ENCODE measurements around the gene AFAP1. TPM values are rescaled to one million over a fixed set of nuclear protein-coding genes. Genes with fewer than 3 reads are reported as not detected.
A peak's percentile ranks its signal among the peaks of the same experiment; 100 is the strongest.

The AFAP1 gene
- total and polyA plus RNA-seq, 2 of the 8 experiments (the other 6 are each of a cell fraction or from before 2014, with no cell fraction given) = 3.6 to 18.2 TPM

DNA sequence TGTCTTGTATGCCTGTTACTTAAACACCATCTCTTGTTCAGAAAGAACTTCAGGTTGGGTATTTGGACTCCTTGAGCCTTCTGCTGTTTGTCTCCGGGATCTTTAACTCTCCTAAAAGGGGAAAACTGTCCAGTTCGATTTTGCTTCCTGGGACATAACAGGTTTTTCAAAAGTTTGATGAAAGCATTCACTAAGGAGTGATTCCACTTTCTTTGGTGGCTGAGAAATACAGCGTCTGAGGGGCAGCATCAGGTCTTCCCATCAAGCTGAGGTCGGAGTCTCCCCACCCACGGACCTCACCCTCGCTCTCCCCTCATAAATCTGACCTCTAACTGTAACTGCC is 1.4 kb downstream of the AFAP1 start:
- no peak overlapping the region for H3K23ac ChIP-seq (ENCODE audit: insufficient read length)
- H3K4me1 ChIP-seq (replicated peaks in 1 of 4; ENCODE audit: control insufficient read depth in 3 of 4, insufficient read depth in 4 of 4, low read length in 3 of 4) = peaks cover 8 to 24% (median 12%) of the 10 kb centered on the region in 4 experiments; a peak in 6 of 7 replicates
- no peak overlapping the region for H3K27ac ChIP-seq (ENCODE audit: low read depth, low read length)
- H2BK20ac ChIP-seq (ENCODE audit: low read length) = no peak overlapping the region
- no peak overlapping the region for H2AFZ ChIP-seq (ENCODE audit: low read length)
- no peak overlapping the region for H3K18ac ChIP-seq (ENCODE audit: extremely low read depth, low read length)
- H3K9me3 ChIP-seq (ENCODE audit: insufficient read depth in 2 of 2, low read depth in 1 of 2, low read length in 1 of 2) = no peaks in the 10 kb centered on the region
- H2AK5ac ChIP-seq (ENCODE audit: low read depth, low read length) = no peak overlapping the region
- H3K79me1 ChIP-seq (ENCODE audit: low read depth, low read length) = peaks cover 9% of the 10 kb centered on the region
- H4K91ac ChIP-seq (replicated peaks; ENCODE audit: insufficient read length, low read length) = no peak overlapping the region
- TF ChIP-seq JUND (IDR thresholded peaks at IDR 0.05; ENCODE audit: low read length) (no peak), EGR1 (IDR thresholded peaks at IDR 0.05; ENCODE audit: borderline replicate concordance, low read depth, low read length) (no peak), SAP30 (IDR thresholded peaks at IDR 0.05; ENCODE audit: insufficient read depth, insufficient replicate concordance, low read length) (no peak), POLR2A (IDR thresholded peaks at IDR 0.05; ENCODE audit: control extremely low read depth in 1 of 2, low read depth in 2 of 2, low read length in 2 of 2) (no peak), ZNF274 (IDR thresholded peaks at IDR 0.05; ENCODE audit: borderline replicate concordance, extremely low read depth, low read length) (no peak), EZH2 (IDR thresholded peaks at IDR 0.05; ENCODE audit: low read depth, low read length, severe bottlenecking) (no peak), HDAC2 (IDR thresholded peaks at IDR 0.05; ENCODE audit: borderline replicate concordance in 1 of 2, low read depth in 2 of 2, low read length in 2 of 2) (no peak), MAFK (IDR thresholded peaks at IDR 0.05; ENCODE audit: low read depth, low read length) (no peak)
- peak overlapping the region; percentile 5 to 85 (median 46); a peak in 5 of 8 replicates for H3K4me3 ChIP-seq (ENCODE audit: extremely low read depth in 1 of 4, insufficient read depth in 2 of 4, low read depth in 3 of 4, low read length in 4 of 4)
- H3K23me2 ChIP-seq (ENCODE audit: low read depth, low read length) = peaks cover 8% of the 10 kb centered on the region; the same call in 1 of the 2 replicates
- no peak overlapping the region for H2BK5ac ChIP-seq (ENCODE audit: low read depth, low read length)
- WGBS, 2 experiments (ENCODE audit: extremely low coverage in 1 of 2, insufficient coverage in 1 of 2, insufficient read length in 1 of 2, insufficient replicate concordance in 2 of 2, low coverage in 1 of 2, low lambda C conversion rate in 2 of 2, missing lambda C conversion rate in 1 of 2) = 48% methylated on average over 6 of the region's 6 CpGs; no CpG with 5 or more reads in 1 of the 2 experiments
- H3K36me3 ChIP-seq (ENCODE audit: control insufficient read depth in 2 of 4, insufficient read depth in 4 of 4, low read length in 3 of 4) = no peaks in the 10 kb centered on the region
- H2BK12ac ChIP-seq (ENCODE audit: low read depth, low read length) = no peak overlapping the region
- peaks cover 0 to 3% of the 10 kb centered on the region in 2 experiments for H4K20me1 ChIP-seq (replicated peaks in 1 of 2; ENCODE audit: control insufficient read depth in 1 of 2, insufficient read depth in 2 of 2, low read length in 2 of 2)
- no peak overlapping the region for H3K9ac ChIP-seq (replicated peaks in 1 of 4; ENCODE audit: extremely low read depth in 1 of 4, low read depth in 3 of 4, low read length in 3 of 4)
- no peak for FAIRE-seq
- H2BK15ac ChIP-seq (ENCODE audit: low read length) = no peak overlapping the region
- peaks cover 0 to 38% of the 10 kb centered on the region in 2 experiments; a peak in 2 of 4 replicates for H3K79me2 ChIP-seq (ENCODE audit: control insufficient read depth in 1 of 2, insufficient read depth in 2 of 2, low read length in 2 of 2)
- H4K8ac ChIP-seq (ENCODE audit: extremely low read depth, insufficient read depth, low read length) = no peak overlapping the region
- H3K4me2 ChIP-seq (ENCODE audit: insufficient read depth in 1 of 2, low read depth in 2 of 2, low read length in 2 of 2) = peak overlapping the region; percentile 81 to 88
- no peak overlapping the region for H3K56ac ChIP-seq (replicated peaks; ENCODE audit: insufficient read length, low read depth, low read length)
- ChIA-PET CTCF (ENCODE audit: partially characterized antibody) (interaction anchor here (0.6 to 4.2 kb wide), 17 partner anchors 8 to 856 kb away, joined by 3 to 38 read pairs (median 5); no protein-coding TSS in a partner anchor), POLR2A (ENCODE audit: partially characterized antibody) (interaction anchor here (0.6 to 2.6 kb wide), 15 partner anchors 9 to 94 kb away, joined by 3 to 10 read pairs (median 3); no protein-coding TSS in a partner anchor)
- H4K5ac ChIP-seq (ENCODE audit: insufficient read length, low read depth, low read length) = no peak overlapping the region
- DNase-seq (ENCODE audit: low read depth in 1 of 2, low spot score in 2 of 2) = no peak
- no peak overlapping the region for H3K4ac ChIP-seq (replicated peaks; ENCODE audit: insufficient read length, low read depth, low read length)
- H2BK120ac ChIP-seq (replicated peaks; ENCODE audit: low read depth, low read length) = no peak overlapping the region
- H3K27me3 ChIP-seq (replicated peaks in 1 of 4; ENCODE audit: control insufficient read depth in 3 of 4, extremely low read depth in 1 of 4, insufficient read depth in 3 of 4, low read length in 3 of 4) = no peaks in the 10 kb centered on the region
- no peak overlapping the region for H3K14ac ChIP-seq (ENCODE audit: insufficient read length)

Data from H1 (cell line).